GM19395 (cell line): ENCODE data around the gene CHMP4B.

ENCODE experiments used
- ATAC-seq: cut with Tn5 transposase; IDR thresholded peaks from one replicate; pipeline ENCODE4 v1.9.1; 2021; ENCODE audit warnings: mild to moderate bottlenecking, moderate library complexity; ENCODE audit not compliant: unreplicated experiment

The CHMP4B gene

DNA sequence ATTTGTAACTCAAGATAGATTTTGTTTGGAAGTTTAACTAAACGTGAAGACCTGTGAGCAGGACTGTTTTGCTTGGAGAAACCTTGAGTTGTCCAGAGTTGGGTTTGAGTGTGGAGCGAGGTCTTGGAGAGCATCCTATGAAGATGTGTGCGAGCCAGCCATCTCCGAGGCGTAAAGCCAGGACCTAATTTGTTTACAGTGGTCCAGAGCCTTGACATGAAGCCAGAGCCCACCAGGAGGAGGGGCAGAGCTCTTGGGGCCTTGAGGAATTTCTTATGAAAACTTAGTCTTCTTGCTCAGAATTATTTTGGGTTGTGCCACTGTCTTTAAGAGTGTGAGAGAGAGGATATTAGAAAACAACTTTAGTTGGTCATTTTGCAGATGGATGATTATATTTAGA is 6.3 kb downstream of the CHMP4B start:
- ATAC-seq: no peak

DNA sequence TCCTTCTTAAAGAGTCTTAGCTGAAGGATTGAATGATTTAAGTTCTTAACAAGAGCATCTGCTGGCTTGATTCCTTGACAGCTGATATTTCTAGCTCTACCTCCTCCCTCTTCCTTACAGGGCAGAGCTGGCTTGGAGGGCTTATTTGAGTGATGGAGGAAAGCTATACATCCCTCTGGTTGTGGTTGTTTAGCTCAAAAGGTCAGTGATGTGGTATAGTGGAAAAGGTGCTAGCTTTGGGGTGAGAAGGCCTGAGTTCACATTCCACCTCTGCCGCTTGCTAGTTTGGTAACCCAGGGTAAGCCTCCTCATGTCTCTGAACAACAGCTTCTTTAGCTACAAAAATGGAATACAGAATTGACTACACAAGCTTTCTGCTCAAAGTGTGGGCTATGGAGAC is 8.3 kb downstream of the CHMP4B start:
- ATAC-seq: no peak

DNA sequence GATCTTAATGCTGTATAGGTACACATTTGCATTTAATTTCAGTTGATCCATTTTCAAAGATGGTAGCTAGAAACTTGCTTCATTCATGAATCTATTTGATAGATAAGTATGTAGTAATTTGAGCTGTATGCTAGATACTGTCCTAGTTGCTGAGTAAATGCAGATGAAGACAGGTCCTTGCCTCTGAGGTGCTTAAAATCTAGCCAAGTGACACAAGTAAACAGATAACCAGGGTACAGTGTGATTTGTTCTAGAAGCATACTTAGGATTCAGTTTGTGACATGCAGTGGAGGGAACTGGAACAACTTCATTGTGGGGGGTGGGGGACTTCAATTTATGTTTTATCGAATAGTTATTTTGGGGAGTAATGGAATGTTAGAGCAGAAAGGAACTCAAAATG is 9.2 kb downstream of the CHMP4B start:
- ATAC-seq: no peak

DNA sequence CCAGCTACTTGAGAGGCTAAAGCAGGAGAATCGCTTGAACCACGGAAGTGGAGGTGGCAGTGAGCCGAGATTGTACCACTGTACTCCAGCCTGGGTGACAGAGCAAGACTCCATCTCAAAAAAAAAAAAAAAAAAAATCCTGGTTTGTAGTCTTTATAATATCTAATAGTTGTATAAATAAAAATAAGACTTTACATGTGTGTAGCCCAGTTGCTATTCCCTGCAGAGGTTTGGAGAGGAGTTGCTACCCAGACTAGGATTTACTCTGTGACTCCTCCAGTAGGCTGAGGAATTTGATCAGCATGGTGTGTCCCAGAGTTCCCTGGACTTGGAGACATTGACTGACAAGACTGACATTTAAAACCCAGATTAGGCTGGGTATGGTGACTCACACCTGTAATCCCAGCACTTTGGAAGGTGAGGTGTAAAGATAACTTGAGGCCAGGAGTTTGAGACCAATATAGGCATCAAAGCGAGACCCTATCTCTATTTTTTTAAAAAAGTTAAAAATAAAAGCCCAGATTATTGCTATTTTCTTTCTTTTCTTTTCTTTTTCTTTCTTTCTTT is 10.2 kb downstream of the CHMP4B start:
- ATAC-seq: no peak

DNA sequence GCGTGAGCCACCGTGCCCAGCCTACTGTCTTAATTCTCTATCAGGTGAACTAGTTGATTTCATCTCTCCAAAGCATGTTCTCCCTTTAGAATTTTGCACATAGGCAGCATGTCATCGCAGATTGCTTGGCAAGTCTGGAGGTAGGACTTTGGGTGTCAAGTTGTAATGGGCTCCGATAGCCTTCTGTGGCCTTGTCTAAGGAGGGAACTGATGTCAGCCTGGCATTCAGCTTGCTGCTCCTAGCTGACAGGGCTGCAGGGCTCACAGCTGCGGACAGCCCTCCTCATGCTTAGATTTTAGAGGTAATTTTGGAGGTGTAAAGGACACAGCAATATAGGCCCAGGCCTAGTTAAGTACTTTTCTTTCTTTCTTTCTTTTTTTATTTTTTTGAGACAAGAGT is 11.3 kb downstream of the CHMP4B start:
- no peak for ATAC-seq

DNA sequence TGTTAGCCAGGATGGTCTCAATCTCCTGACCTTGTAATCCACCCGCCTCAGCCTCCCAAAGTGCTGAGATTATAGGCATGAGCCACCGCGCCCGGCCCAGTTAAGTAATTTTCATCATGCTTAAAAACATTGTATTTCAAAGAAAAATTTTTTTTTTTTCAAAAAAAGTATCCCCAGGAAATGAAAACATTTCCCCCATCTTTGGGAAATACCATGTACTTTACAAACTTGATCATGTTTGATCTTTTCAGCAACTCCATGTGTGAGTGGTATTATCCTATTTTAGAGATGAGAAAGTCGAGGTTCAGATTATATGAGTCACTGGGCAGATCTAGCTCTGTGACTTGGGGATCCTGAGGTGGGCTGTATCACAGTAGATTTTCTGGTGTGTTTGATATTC is 11.8 kb downstream of the CHMP4B start:
- no peak for ATAC-seq

DNA sequence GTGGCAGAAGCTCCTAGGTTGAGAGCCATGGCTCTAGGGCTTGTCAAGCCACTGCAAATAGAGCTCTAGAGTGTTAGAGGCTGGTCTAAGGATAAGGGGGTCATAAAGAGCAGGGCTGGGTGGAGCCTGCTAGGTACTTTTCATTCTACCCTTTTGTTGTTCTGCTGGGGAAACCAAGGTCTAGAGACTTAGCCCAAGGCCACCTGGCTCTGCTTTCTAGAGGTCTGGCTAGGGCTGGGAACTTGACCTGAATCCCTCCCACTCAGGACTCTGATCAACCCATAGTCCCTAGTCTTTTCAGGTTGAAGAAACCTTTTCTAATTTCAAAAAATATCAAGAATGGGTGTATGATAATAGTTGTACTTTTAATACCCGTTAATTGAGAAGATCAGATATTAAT is 13.7 kb downstream of the CHMP4B start:
- no peak for ATAC-seq

DNA sequence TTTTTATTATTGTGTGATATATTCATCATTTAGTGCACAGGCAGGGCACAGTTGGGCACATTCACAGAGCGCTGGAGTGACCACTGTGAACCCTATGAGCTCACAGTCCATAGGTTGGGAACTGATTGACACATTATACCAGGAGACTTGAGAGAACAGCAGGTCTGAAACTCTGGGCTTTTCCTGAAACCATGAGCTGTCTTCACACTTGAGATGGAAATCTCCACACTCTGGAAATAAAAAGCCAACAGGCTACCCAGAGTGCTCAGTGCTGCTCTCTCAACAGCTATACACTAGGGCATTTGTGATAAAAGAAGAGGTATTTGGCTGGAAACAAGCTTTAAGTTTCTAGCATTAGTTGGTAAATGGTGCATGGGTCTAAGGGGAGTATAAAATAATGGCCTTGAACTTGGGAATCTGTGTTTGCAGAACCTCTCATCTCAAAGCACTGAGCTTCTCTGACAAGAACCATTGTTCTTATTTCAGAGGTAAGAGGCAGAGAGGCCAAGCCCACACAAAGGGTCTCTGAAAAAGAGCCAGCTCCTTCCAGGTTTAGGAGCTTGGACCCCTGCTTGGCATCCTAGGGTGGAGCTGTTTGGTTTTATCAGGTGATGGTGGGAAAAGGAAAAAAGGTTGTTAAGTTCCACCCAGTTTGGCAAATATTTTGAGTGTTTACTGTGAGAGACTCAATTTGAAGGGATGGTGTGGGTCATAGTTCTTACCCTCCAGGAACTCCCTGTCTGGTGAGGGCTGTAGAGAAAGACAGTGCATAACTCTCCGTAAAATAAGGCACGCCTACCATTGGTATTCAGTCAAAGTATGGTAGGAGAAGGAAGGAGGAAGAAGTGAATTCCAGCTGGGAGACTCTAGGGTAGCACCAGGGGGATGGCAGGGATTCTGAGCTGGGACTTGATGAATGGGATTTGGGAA is 14.5 kb downstream of the CHMP4B start:
- ATAC-seq: no peak

DNA sequence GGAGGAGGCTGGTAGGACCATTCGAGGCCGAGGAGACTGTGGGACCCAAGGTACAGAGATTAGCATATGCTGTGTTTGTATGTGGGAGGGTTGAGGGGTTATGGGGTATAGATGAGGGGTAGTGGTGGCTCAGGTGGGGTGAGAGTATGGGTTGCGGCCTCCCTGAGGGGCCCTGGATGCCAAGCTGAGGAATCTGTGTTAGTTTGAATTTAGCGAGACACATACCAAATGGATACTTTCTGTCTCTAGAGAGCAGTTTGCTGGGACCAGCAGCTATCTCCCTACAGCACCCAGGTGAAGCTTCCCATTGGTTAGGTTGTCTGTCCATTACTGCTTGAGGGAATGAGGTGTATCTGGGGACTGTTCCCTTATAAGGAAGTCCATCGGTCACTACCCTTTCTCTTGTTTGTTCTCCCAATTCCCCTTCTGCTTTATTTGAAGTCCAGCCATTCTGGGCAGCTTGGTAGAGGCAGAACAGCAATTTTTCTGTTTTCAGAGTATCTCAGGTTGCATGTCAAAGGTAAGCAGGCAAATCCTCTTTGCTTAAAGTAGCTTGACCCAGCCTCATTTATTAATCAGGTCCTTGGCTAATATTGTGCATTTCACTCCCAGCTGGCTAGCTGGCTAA is 15.2 kb downstream of the CHMP4B start:
- no peak for ATAC-seq

DNA sequence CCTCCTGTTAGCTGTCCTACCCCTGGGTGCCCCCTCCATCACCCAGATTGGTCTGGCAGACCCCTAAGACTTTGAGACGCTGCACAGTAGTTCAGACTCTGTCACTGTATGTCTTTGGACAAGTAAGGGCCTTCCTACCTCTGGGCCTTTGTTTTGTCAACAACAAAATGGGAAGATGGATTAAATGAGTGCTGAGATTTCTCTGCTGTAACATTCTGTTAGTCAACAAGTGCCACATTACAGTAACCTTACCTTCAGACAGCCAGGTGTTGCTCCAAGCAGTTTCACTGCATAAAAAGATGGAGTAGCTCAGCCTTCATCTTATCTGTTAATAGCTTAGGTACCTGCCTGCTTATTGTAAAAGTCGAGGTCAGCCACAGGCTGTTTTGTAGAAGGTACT is 16.0 kb downstream of the CHMP4B start:
- no peak for ATAC-seq

DNA sequence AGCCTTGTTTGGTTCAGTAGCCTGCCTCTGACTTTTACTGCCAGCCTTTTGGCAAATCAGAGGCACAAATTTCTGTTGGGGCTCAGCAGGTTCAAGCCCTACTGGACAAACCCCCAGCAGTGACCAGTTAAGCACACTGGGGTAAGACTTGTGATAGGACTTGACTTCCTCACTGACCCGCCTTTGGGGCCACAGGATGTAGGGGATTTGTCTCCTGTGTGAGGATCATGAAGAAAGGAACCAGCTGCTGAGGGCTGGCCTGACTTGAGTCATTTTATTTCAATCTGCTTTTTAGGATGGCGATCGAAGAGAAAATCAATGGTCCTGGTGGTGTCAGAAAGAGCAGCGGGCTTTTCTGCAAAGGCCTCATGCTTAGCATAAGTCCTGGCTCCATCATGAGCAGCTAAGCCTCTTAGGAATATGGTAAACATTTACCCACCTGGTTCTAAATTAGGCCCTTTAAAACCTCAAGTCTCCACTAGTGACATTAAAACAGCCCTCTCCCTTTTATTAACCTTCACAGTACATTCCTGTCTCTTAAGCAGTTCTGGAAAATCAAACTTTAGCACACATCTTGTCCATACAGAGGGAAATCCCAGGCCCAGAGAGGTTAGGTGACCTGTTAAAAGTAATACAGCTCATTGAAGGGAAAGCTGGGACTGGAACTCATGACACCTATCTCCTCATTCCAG is 16.6 kb downstream of the CHMP4B start:
- no peak for ATAC-seq

DNA sequence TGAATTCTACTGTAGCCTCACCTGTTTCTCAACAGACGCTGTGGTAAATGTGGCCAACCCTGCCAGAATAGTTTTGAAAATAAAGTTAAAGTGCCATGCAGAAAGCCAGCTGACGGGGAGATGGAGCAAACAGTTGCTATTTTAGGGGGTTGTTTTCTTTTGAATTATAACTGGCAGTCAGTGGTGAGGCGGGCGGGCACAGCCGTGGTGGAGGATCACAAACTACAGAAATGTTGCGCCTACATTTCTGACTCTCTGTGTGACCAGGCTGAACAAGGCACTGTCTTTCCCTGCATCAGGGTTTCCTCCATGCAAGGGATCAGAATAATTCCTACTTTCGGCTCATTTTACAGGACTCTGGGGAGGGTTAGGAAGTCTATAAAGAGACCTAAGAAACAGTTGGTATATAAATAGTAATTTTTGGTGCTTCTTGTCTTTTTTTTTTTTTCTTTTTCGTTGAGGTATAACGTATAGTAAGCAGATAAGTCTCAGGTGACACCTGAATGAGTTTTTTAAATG is 17.2 kb downstream of the CHMP4B start:
- no peak for ATAC-seq

DNA sequence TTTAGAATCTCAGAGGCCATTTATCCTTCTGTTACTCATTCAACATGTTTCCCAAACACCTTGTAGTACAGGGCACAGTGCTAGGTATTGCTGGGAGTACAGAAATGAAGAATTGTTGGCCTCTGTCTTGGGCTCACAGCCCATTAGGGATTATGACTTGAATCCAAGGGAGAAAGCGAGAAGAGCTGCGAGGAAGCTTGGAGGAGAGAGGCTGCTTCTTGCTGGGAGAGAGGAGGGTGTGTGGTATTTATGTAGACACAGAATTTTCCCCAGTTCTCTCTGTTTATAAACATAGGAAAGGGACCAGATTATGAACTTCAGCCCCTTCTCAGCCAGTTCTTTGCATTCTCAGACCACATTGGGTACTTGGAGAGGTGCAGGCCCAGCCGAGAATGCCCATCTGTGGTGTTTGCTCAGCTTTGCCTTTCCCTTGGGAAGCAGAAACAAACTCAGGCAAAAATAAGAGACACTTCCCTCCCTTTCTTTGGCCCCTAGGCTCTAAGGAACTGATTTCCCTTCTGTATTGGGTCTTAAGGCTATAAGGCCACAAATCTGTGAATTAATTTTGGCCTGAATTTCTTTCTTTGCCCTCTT is 17.9 kb downstream of the CHMP4B start:
- no peak for ATAC-seq

DNA sequence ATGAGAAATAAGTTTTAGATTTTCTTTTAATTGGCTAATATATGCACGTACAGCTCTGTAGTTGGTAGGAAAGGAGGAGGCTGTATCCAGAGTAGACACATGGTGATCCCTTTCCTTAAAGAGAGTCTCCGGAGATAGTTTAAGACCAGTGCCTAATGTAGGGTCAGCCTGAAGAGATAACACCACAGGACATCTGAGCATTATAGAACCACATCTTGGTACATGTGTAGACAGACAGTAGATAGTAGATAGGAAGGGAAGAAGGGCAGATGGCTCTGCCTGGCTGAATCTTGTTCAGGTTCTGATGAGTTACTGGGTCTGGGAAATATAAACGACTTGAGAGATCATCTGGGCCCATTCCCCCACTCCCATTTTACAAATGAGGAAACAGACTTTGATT is 18.5 kb downstream of the CHMP4B start:
- ATAC-seq: no peak

DNA sequence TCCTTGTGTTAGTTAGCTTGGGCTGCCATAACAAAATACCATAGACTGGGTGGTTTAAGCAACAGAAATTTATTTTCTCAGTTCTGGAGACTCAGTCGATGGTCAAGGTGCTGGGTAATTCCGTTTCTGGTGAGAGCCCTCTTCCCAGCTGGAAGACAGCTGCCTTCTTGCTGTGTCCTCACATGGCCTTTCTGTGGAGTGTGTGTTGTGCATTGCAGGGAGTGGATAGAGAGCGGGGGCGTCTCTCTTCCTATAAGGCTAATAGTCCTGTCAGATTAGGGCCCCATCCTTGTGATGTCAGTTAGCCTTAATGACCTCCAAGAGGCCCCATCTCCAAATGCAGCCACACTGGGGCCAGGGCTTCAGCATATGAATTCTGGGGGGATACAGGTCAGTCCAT is 19.2 kb downstream of the CHMP4B start:
- ATAC-seq: no peak

DNA sequence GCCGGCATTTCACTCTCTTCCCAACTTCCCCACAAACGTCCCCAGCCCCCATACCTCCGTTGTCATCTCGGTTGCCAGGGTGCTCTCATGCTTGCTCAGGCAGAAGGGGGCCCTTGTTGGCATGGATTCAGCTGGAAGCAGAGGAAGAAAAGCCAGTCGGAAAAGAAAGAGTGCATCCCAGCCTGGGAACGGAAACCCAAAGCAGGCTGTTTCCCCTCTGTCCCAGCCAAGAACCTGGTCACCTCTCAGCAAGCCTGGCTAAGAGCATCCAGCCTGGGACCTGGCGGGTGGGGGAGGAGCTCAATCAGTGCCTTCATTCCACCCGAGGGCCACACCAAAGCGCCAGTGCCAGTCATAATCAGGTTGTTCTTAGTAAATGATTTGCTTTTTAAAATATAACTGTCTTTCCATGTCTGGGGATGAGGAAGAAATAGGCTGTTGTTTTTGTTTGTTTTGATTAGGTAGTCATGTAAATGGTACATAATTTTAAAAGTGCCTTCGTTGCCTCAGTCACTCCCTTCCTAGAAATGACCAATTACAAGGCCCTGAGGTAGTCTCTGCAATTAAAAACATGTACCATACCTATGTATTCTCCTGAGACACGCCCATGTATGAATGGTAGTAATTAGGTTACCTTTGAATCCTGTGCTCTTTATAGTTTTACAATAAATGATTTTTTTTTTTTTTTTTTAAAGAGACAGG is 21.1 kb downstream of the CHMP4B start:
- ATAC-seq: no peak

DNA sequence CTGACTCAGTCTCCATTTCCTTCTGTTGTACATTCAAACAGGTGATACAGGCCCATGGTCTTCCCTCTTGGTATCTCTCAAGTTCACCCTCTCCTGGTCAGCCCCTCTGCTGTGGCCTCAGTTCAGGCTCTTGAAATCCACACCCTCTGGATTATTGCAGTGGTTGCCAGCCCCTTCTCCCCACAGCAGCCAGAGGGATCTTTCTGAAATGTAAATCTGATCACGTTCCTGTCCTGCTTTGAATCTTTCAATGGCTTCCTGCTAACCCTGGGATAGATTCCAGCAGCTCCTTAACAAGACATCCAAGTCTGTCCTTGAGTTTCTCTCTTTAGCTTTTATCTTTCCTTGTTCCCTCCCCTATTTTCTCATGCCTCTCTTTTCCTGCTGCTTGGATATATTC is 22.2 kb downstream of the CHMP4B start:
- no peak for ATAC-seq

DNA sequence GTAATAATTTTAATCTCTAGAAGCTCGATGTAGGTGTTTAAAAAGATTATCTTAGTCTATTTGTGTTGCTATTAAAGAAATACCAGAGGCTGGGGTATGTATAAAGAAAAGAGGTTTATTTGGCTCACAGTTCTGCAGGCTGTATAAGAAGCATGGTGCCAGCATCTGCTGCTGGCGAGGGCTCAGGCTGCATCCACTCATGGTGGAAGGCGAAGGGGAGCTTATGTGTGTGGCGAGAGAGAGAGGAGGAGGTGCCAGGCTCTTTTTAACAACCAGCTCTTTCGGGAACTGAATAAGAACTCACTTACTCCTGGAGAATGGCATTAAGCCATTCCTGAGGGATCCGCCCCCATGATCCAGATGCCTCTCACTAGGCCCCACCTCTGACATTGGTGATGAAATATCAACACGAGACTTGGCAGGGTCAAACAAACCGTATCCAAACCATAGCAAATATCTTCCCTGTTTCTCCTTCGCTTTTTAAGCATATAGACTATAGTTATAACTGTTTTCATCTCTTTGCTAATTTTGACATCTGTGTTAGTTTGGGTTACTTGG is 24.5 kb downstream of the CHMP4B start:
- ATAC-seq: no peak

DNA sequence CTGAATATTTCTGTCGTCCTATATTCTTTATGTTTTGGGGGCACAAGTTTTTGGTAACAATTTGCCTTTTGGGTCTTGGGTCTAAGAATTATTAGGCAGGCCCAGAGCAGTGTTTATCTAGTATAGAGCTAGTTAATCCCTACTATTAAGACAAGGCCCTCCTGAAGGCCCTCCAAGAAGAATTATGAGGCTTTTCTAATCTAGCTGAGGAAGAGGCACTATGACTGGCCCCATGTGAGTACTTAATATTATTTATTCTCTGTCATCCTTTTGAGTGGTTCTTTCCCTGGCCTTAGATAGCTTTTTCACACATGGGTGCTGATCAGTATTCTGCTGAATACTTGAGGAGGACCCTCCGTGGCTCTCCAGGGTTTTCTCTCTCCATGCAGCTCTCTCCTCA is 25.1 kb downstream of the CHMP4B start:
- ATAC-seq: no peak
